ENCODE data around the gene SRRM4. TPM values are rescaled to one million over a fixed set of nuclear protein-coding genes. Genes with fewer than 3 reads are reported as not detected.

SRRM4 gene
- polyA plus RNA-seq, 1 experiment: not detected

DNA sequence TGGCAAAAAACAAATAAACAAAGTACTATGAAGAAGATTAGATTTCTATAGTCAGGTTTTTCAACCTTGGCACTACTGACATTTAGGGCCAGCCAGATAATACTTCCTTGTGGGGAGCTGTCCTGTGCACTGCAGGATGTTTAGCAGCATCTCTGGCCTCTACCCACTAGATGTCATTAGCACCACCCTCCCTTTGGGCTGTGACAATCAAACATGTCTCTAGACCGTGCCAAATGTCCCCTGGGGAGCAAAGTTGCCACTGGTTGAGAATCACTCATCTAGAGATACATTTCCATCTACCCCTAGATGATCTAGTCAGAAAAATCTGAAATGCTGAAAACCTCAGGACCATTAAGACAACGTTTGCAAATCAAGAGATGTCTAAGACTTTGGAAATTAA lies 29.9 kb downstream of the SRRM4 start:
- TF ChIP-seq CTCF (IDR thresholded peaks at IDR 0.05; ENCODE audit: insufficient read depth, low read depth, low read length): no peak
- POLR2A ChIA-PET: no interaction called here
- no peak for DNase-seq (ENCODE audit: low read depth)
- H3K4me3 ChIP-seq (ENCODE audit: low read depth, low read length): no peak overlapping the region
- CTCF ChIA-PET: no interaction called here
- H3K27me3 ChIP-seq (ENCODE audit: control insufficient read depth, insufficient read depth, low read length): no peaks in the 10 kb centered on the region
- H3K36me3 ChIP-seq (ENCODE audit: control insufficient read depth, insufficient read depth, low read length): no peaks in the 10 kb centered on the region

DNA sequence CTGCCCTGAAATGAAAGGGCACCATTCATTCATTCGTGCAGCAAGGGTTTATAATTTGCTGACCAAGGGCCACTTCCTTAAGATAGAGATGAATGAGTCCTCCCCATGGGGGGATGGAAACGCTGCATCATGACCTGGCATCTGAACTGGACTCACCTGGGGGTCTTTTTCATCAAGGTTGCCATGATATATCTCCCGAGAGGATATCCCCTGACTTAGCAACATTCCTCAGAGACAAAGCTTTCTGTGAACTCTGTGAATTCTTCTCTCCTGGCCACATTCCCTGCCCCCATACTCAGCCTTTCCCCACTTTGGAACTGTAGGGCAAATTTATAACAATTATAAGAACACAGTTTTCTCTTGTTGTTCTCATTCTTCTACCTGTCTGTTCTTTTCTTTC lies 30.8 kb downstream of the SRRM4 start:
- ChIA-PET CTCF (no interaction called here), POLR2A (no interaction called here)
- H3K4me3 ChIP-seq (ENCODE audit: low read depth, low read length): no peak overlapping the region
- TF ChIP-seq CTCF (IDR thresholded peaks at IDR 0.05; ENCODE audit: insufficient read depth, low read depth, low read length): no peak
- DNase-seq (ENCODE audit: low read depth): no peak
- H3K27me3 ChIP-seq (ENCODE audit: control insufficient read depth, insufficient read depth, low read length): no peaks in the 10 kb centered on the region
- H3K36me3 ChIP-seq (ENCODE audit: control insufficient read depth, insufficient read depth, low read length): no peaks in the 10 kb centered on the region

- no peak for TF ChIP-seq CTCF (IDR thresholded peaks at IDR 0.05; ENCODE audit: insufficient read depth, low read depth, low read length)
- POLR2A ChIA-PET: no interaction called here
- Histone ChIP-seq H3K36me3 (ENCODE audit: control insufficient read depth, insufficient read depth, low read length) (no peaks in the 10 kb centered on the region), H3K27me3 (ENCODE audit: control insufficient read depth, insufficient read depth, low read length) (no peaks in the 10 kb centered on the region), H3K4me3 (ENCODE audit: low read depth, low read length) (no peak overlapping the region)
- CTCF ChIA-PET: no interaction called here
- DNase-seq (ENCODE audit: low read depth): no peak
Observed at GRCh38 chr12:119013023-119013422, 31.7 kb downstream of the SRRM4 start.

- TF ChIP-seq CTCF (IDR thresholded peaks at IDR 0.05; ENCODE audit: insufficient read depth, low read depth, low read length): no peak
- no peaks in the 10 kb centered on the region for H3K36me3 ChIP-seq (ENCODE audit: control insufficient read depth, insufficient read depth, low read length)
- no peak overlapping the region for H3K4me3 ChIP-seq (ENCODE audit: low read depth, low read length)
- POLR2A ChIA-PET: no interaction called here
- no peak for DNase-seq (ENCODE audit: low read depth)
- CTCF ChIA-PET: no interaction called here
- no peaks in the 10 kb centered on the region for H3K27me3 ChIP-seq (ENCODE audit: control insufficient read depth, insufficient read depth, low read length)
Observed at GRCh38 chr12:119014368-119014767, 33.0 kb downstream of the SRRM4 start.

DNA sequence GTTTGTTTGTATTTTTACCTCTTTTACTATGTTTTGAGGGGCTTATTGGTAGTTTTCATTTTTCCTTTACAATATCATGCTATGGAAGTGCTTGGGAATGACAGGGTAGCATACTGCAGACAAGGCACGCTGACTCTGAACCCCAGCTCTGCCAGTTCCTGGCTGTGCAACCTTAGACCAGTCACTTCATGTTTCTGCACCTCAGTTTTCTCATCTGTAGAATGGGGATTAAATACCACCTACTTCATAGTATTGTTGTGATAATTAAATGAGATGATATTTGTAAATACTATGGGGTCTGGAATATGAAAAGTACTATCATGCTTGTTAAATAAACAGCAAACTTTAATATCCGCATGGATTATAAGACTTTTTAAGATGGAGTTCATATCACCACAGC lies 35.4 kb downstream of the SRRM4 start:
- no peak overlapping the region for H3K4me3 ChIP-seq (ENCODE audit: low read depth, low read length)
- POLR2A ChIA-PET: no interaction called here
- DNase-seq (ENCODE audit: low read depth): no peak
- no peaks in the 10 kb centered on the region for H3K27me3 ChIP-seq (ENCODE audit: control insufficient read depth, insufficient read depth, low read length)
- no peak for TF ChIP-seq CTCF (IDR thresholded peaks at IDR 0.05; ENCODE audit: insufficient read depth, low read depth, low read length)
- CTCF ChIA-PET: no interaction called here
- no peaks in the 10 kb centered on the region for H3K36me3 ChIP-seq (ENCODE audit: control insufficient read depth, insufficient read depth, low read length)

All from BJ (cell line).